Activated CD4-positive, alpha-beta T cell treated with anti-CD3 and anti-CD28 coated beads, Interleukin-2, Interleukin-6, amounts not matched to agents 100 ng/mL and 50 ng/mL, durations not matched to agents 16 hours and 8 hours (primary cell): Measurements from ENCODE around the gene HBA2.
"Not testable (repeated sequence)": the region's sequence is repeated elsewhere in the genome, so short reads cannot be mapped to it uniquely, and the experiment has no call there.

Experiments
- DNase-seq: peaks from one replicate; pipeline ENCODE4 v3.0.0-alpha.2; 2020

HBA2 gene

GRCh38 chr16:172374-172941 is at the start of gene HBA2:
TSS of gene HBA2 (plus strand) at chr16:172876. CDS start at chr16:172913, 37 bp downstream.
- DNase-seq: not testable (repeated sequence)

GRCh38 chr16:123558-124350 is 48.9 kb upstream of the HBA2 start:
- DNase-seq: not testable (repeated sequence)

GRCh38 chr16:125011-125410 is 47.7 kb upstream of the HBA2 start:
- no peak for DNase-seq

GRCh38 chr16:129075-129474 is 43.6 kb upstream of the HBA2 start:
- no peak for DNase-seq

- no peak for DNase-seq
Measured at GRCh38 chr16:130533-131173, 42.0 kb upstream of the HBA2 start.

- DNase-seq: no peak
Measured at GRCh38 chr16:132120-132519, 40.6 kb upstream of the HBA2 start.

- DNase-seq: no peak
Measured at GRCh38 chr16:133716-134115, 39.0 kb upstream of the HBA2 start.

GRCh38 chr16:138049-138417 is 34.6 kb upstream of the HBA2 start:
- peak; percentile 27 for DNase-seq

GRCh38 chr16:140175-140857 is 32.4 kb upstream of the HBA2 start:
- DNase-seq: no peak

- DNase-seq: no peak
Measured at GRCh38 chr16:142405-142967, 30.2 kb upstream of the HBA2 start.

GRCh38 chr16:143047-143446 is 29.6 kb upstream of the HBA2 start:
- DNase-seq: no peak

GRCh38 chr16:143456-143855 is 29.2 kb upstream of the HBA2 start:
- DNase-seq: no peak

- no peak for DNase-seq
Measured at GRCh38 chr16:144797-145252, 27.9 kb upstream of the HBA2 start.

- DNase-seq: no peak
Measured at GRCh38 chr16:146646-147045, 26.0 kb upstream of the HBA2 start.

- DNase-seq: no peak
Measured at GRCh38 chr16:149024-149660, 23.5 kb upstream of the HBA2 start.

GRCh38 chr16:152141-153128 is 20.2 kb upstream of the HBA2 start, which contains the start of gene HBZ:
TSS of gene HBZ (plus strand) at chr16:152644. CDS start at chr16:152910, 266 bp downstream.
- no peak for DNase-seq

- DNase-seq: not testable (repeated sequence)
Measured at GRCh38 chr16:153129-153521, 19.6 kb upstream of the HBA2 start.

- not testable (repeated sequence) for DNase-seq
Measured at GRCh38 chr16:153550-154216, 19.0 kb upstream of the HBA2 start.

- no peak for DNase-seq
Measured at GRCh38 chr16:154217-155030, 18.3 kb upstream of the HBA2 start.

GRCh38 chr16:155031-155398 is 17.7 kb upstream of the HBA2 start:
- no peak for DNase-seq
